Panc1 (cell line): Measurements from ENCODE around the gene AP4M1.

Source experiments
- POLR2AphosphoS5 ChIP-seq: IDR thresholded peaks from 2 replicates; pipeline ENCODE4 v1.6.1; 2012; ENCODE audit warnings: mild to moderate bottlenecking, low read depth, low read length, moderate library complexity
- SIN3A ChIP-seq: IDR thresholded peaks from 2 replicates; pipeline ENCODE4 v1.6.1; 2012; ENCODE audit warnings: low read depth, mild to moderate bottlenecking, low read length, moderate library complexity, borderline replicate concordance; ENCODE audit not compliant: insufficient read depth
- TCF7L2 ChIP-seq: IDR thresholded peaks from 2 replicates; pipeline ENCODE4 v1.6.1; 2011; ENCODE audit warnings: mild to moderate bottlenecking, low read depth, low read length, inconsistent platforms
- TF ChIP-seq, protein P1 (sequence below): fragments of 450-650 bp; IDR thresholded peaks from 2 replicates; pipeline ENCODE4 v1.5.1; 2017; ENCODE audit warnings: mild to moderate bottlenecking
- TF ChIP-seq, protein P2 (sequence below), 2 experiments: IDR thresholded peaks; 2 replicates each; pipeline ENCODE4 v1.6.1; 2011 to 2012; ENCODE audit warnings: low read depth in 2 of 2, control low read depth in 1 of 2, low read length in 1 of 2, mild to moderate bottlenecking in 1 of 2, moderate library complexity in 1 of 2; ENCODE audit not compliant: insufficient read depth in 1 of 2

DNA sequence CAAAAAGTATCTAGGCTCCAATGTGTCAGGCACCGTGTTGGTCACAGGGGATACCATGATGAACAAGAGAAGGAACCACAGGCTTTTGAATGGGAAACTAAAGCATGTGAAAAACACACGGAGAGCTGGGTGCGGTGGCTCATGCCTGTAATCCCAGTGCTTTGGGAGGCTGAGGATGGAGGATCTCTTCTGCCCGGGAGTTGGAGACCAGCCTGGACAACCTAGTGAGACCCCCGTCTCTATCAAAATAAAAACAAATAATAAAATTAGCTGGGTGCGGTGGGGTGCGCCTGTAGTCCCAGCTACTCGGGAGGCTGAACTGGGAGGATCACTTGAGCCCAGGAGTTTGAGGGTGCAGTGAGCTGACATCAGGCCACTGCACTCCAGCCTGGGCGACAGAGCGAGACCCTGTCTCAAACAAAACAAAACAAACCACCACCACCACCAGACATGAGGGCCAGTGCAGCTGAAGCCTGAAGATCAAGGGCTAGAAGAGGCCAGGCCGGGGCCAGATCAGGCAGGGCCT lies 13.3 kb upstream of the AP4M1 start:
- TF ChIP-seq POLR2AphosphoS5 = no peak
- TF ChIP-seq, protein P1, sequence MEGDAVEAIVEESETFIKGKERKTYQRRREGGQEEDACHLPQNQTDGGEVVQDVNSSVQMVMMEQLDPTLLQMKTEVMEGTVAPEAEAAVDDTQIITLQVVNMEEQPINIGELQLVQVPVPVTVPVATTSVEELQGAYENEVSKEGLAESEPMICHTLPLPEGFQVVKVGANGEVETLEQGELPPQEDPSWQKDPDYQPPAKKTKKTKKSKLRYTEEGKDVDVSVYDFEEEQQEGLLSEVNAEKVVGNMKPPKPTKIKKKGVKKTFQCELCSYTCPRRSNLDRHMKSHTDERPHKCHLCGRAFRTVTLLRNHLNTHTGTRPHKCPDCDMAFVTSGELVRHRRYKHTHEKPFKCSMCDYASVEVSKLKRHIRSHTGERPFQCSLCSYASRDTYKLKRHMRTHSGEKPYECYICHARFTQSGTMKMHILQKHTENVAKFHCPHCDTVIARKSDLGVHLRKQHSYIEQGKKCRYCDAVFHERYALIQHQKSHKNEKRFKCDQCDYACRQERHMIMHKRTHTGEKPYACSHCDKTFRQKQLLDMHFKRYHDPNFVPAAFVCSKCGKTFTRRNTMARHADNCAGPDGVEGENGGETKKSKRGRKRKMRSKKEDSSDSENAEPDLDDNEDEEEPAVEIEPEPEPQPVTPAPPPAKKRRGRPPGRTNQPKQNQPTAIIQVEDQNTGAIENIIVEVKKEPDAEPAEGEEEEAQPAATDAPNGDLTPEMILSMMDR = no peak
- TF ChIP-seq TCF7L2 = no peak
- no peak for TF ChIP-seq SIN3A
- TF ChIP-seq, protein P2, sequence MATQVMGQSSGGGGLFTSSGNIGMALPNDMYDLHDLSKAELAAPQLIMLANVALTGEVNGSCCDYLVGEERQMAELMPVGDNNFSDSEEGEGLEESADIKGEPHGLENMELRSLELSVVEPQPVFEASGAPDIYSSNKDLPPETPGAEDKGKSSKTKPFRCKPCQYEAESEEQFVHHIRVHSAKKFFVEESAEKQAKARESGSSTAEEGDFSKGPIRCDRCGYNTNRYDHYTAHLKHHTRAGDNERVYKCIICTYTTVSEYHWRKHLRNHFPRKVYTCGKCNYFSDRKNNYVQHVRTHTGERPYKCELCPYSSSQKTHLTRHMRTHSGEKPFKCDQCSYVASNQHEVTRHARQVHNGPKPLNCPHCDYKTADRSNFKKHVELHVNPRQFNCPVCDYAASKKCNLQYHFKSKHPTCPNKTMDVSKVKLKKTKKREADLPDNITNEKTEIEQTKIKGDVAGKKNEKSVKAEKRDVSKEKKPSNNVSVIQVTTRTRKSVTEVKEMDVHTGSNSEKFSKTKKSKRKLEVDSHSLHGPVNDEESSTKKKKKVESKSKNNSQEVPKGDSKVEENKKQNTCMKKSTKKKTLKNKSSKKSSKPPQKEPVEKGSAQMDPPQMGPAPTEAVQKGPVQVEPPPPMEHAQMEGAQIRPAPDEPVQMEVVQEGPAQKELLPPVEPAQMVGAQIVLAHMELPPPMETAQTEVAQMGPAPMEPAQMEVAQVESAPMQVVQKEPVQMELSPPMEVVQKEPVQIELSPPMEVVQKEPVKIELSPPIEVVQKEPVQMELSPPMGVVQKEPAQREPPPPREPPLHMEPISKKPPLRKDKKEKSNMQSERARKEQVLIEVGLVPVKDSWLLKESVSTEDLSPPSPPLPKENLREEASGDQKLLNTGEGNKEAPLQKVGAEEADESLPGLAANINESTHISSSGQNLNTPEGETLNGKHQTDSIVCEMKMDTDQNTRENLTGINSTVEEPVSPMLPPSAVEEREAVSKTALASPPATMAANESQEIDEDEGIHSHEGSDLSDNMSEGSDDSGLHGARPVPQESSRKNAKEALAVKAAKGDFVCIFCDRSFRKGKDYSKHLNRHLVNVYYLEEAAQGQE (IDR thresholded peaks at IDR 0.05; ENCODE audit: insufficient read depth in 1 of 2, low read depth in 2 of 2, low read length in 1 of 2) = no peak
